OCI-LY1 (cell line): ENCODE data around the gene SLC38A3.
A peak's percentile ranks its signal among the peaks of the same experiment; 100 is the strongest.

Experiments used
- H2AFZ ChIP-seq: fragments of 200-600 bp; sonication (generic), shearing (Covaris generic); 2 replicates; pipeline ENCODE4 v1.6.0; 2014; ENCODE audit warnings: antibody characterized with exemption, mild to moderate bottlenecking, low read length
- H3F3A ChIP-seq: fragments of 200-600 bp; sonication (generic), shearing (Covaris generic); 2 replicates; pipeline ENCODE4 v1.6.0; 2014; ENCODE audit warnings: mild to moderate bottlenecking, antibody characterized with exemption, low read length, moderate library complexity; ENCODE audit not compliant: insufficient read depth
- H3K27ac ChIP-seq: fragments of 200-600 bp; sonication (generic); 2 replicates; pipeline ENCODE4 v1.5.1; 2014; ENCODE audit warnings: low read length, mixed run types, mild to moderate bottlenecking, low read depth; ENCODE audit not compliant: poor library complexity, severe bottlenecking
- H3K27me3 ChIP-seq: fragments of 200-600 bp; sonication (generic); 2 replicates; pipeline ENCODE4 v1.6.0; 2014; ENCODE audit warnings: antibody characterized with exemption, mild to moderate bottlenecking, low read length, moderate library complexity; ENCODE audit not compliant: insufficient read depth
- H3K36me3 ChIP-seq: fragments of 200-600 bp; sonication (generic); 2 replicates; pipeline ENCODE4 v1.6.1; 2014; ENCODE audit warnings: mild to moderate bottlenecking, antibody characterized with exemption, low read length, moderate library complexity, mixed read lengths; ENCODE audit not compliant: insufficient read depth
- H3K4me1 ChIP-seq: fragments of 200-600 bp; sonication (generic); 2 replicates; pipeline ENCODE4 v1.5.1; 2014; ENCODE audit warnings: mild to moderate bottlenecking, low read length, moderate library complexity; ENCODE audit not compliant: insufficient read depth, severe bottlenecking
- H3K4me2 ChIP-seq: fragments of 200-600 bp; sonication (generic), shearing (Covaris generic); 2 replicates; pipeline ENCODE4 v1.6.1; 2014; ENCODE audit warnings: low read length
- H3K4me3 ChIP-seq: fragments of 200-600 bp; sonication (generic); 2 replicates; pipeline ENCODE4 v1.5.1; 2014; ENCODE audit warnings: low read length, low read depth, mild to moderate bottlenecking, mixed read lengths; ENCODE audit not compliant: poor library complexity, severe bottlenecking
- H3K79me2 ChIP-seq: fragments of 200-600 bp; shearing (Covaris generic); 2 replicates; pipeline ENCODE4 v1.6.1; 2016; ENCODE audit warnings: mixed run types, low read length, mixed read lengths; ENCODE audit not compliant: insufficient read depth
- H3K9ac ChIP-seq: fragments of 200-600 bp; sonication (generic), shearing (Covaris generic); 2 replicates; pipeline ENCODE4 v1.6.1; 2014; ENCODE audit warnings: mild to moderate bottlenecking, low read length, mixed read lengths
- H3K9me2 ChIP-seq: fragments of 200-600 bp; sonication (generic), shearing (Covaris generic); 2 replicates; pipeline ENCODE4 v1.6.1; 2014; ENCODE audit warnings: low read depth, mild to moderate bottlenecking, low read length, mixed read lengths
- H3K9me3 ChIP-seq: fragments of 200-600 bp; shearing (Covaris generic); 2 replicates; pipeline ENCODE4 v1.6.1; 2014; ENCODE audit warnings: low read length, mixed read lengths
- H4K20me1 ChIP-seq: fragments of 200-600 bp; sonication (generic), shearing (Covaris generic); 2 replicates; pipeline ENCODE4 v1.6.0; 2016; ENCODE audit warnings: mild to moderate bottlenecking, low read length; ENCODE audit not compliant: insufficient read depth
- CTCF ChIP-seq: fragments of 200-600 bp; sonication (generic), shearing (Covaris generic); IDR thresholded peaks from 2 replicates; pipeline ENCODE4 v1.5.1; 2017; ENCODE audit warnings: mild to moderate bottlenecking, antibody characterized with exemption, low read length, moderate library complexity, mixed read lengths
- EZH2 ChIP-seq: fragments of 200-600 bp; sonication (generic), shearing (Covaris generic); IDR thresholded peaks from 2 replicates; pipeline ENCODE4 v1.8.0; 2017; ENCODE audit warnings: borderline replicate concordance, mixed run types, mild to moderate bottlenecking, antibody characterized with exemption, low read length, moderate library complexity, mixed read lengths

Gene SLC38A3

GRCh38 chr3:50171540-50172301, 33.4 kb upstream of the SLC38A3 start:
- H3K9me2 ChIP-seq, result no peaks in the 10 kb centered on the region
- no peaks in the 10 kb centered on the region for H3K79me2 ChIP-seq
- H3K27me3 ChIP-seq, result no peaks in the 10 kb centered on the region; the same call in 1 of the 2 replicates
- H3K27ac ChIP-seq, result no peak overlapping the region
- no peak for TF ChIP-seq EZH2
- no peak for TF ChIP-seq CTCF
- no peaks in the 10 kb centered on the region for H3K9me3 ChIP-seq
- no peaks in the 10 kb centered on the region for H3K4me1 ChIP-seq
- no peaks in the 10 kb centered on the region for H3F3A ChIP-seq
- H3K36me3 ChIP-seq, result no peaks in the 10 kb centered on the region
- H3K9ac ChIP-seq, result no peak overlapping the region
- H3K4me3 ChIP-seq, result no peak overlapping the region
- H4K20me1 ChIP-seq, result no peaks in the 10 kb centered on the region
- no peak overlapping the region for H2AFZ ChIP-seq
- H3K4me2 ChIP-seq, result no peak overlapping the region

- H3K36me3 ChIP-seq, result no peaks in the 10 kb centered on the region
- H3F3A ChIP-seq, result no peaks in the 10 kb centered on the region
- H2AFZ ChIP-seq, result no peak overlapping the region
- no peak overlapping the region for H3K27ac ChIP-seq
- no peak overlapping the region for H3K9ac ChIP-seq
- H3K9me2 ChIP-seq, result no peaks in the 10 kb centered on the region
- no peaks in the 10 kb centered on the region; the same call in 1 of the 2 replicates for H3K27me3 ChIP-seq
- TF ChIP-seq CTCF (no peak), EZH2 (no peak)
- no peaks in the 10 kb centered on the region for H3K4me1 ChIP-seq
- H3K4me2 ChIP-seq, result no peak overlapping the region
- no peaks in the 10 kb centered on the region for H3K9me3 ChIP-seq
- H4K20me1 ChIP-seq, result no peaks in the 10 kb centered on the region
- H3K79me2 ChIP-seq, result no peaks in the 10 kb centered on the region
- no peak overlapping the region for H3K4me3 ChIP-seq
These were observed 32.3 kb upstream of the SLC38A3 start for GRCh38 chr3:50172626-50173220.

GRCh38 chr3:50173685-50174516, 31.2 kb upstream of the SLC38A3 start:
- Histone ChIP-seq H3K79me2 (no peaks in the 10 kb centered on the region), H3K36me3 (no peaks in the 10 kb centered on the region), H4K20me1 (no peaks in the 10 kb centered on the region), H3K4me3 (peak overlapping the region; percentile 41), H3K27ac (no peak overlapping the region), H3K27me3 (no peaks in the 10 kb centered on the region; the same call in 1 of the 2 replicates), H2AFZ (no peak overlapping the region), H3K4me2 (peak overlapping the region; percentile 41; the same call in 1 of the 2 replicates), H3K9me3 (no peaks in the 10 kb centered on the region), H3F3A (no peaks in the 10 kb centered on the region), H3K4me1 (no peaks in the 10 kb centered on the region), H3K9ac (no peak overlapping the region), H3K9me2 (no peaks in the 10 kb centered on the region)
- TF ChIP-seq EZH2 (no peak), CTCF (no peak)
